ENCODE data around the gene ELF1. TPM values are rescaled to one million over a fixed set of nuclear protein-coding genes. Genes with fewer than 3 reads are reported as not detected.

The ELF1 gene
- total and polyA plus RNA-seq, 2 donors (not counting 3 experiments of a cell fraction or from before 2014, with no cell fraction given): 31.8 to 61.2 TPM

DNA sequence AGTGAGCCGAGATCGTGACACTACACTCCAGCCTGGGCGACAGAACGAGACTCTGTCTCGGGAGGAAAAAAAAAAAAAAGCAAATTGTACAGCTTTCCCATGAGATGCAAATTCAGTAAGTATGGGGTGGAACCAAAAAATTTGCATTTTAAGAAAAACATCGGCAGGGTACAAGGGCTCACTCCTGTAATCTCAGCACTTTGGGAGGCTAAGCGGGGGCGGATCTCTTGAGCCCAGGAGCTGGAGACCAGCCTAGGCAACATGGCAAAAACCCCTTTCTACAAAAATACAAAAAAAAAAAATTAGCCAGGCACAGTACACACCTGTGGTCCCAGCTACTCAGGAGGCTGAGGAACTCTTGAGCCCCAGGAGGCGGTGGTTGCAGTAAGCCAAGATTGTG lies 91.2 kb downstream of the ELF1 start:
- no peaks in the 10 kb centered on the region for H3K79me2 ChIP-seq (ENCODE audit: control insufficient read depth, insufficient read depth, low read length)
- H3K9ac ChIP-seq (replicated peaks; ENCODE audit: extremely low read depth, insufficient read depth, low read length): no peak overlapping the region
- no peak for DNase-seq (ENCODE audit: low read depth, low spot score)
- POLR2A ChIA-PET: no interaction called here
- FAIRE-seq: no peak
- BruUV-seq (replicated peaks): no TSS peak
- H3K4me2 ChIP-seq (ENCODE audit: insufficient read depth, low read length): no peak overlapping the region
- no peaks in the 10 kb centered on the region for H3K4me1 ChIP-seq (ENCODE audit: control insufficient read depth, extremely low read depth, insufficient read depth, low read length)
- no peaks in the 10 kb centered on the region for H3K27me3 ChIP-seq (ENCODE audit: control insufficient read depth in 2 of 2, insufficient read depth in 2 of 2, low read length in 2 of 2)
- intact Hi-C loops (cut with micrococcal nuclease): no loop called here
- CTCF ChIA-PET: no interaction called here
- no peak overlapping the region for H3K4me3 ChIP-seq (replicated peaks in 1 of 3; ENCODE audit: insufficient read depth in 1 of 3, low read depth in 1 of 3, low read length in 3 of 3)
- H3K9me1 ChIP-seq (replicated peaks; ENCODE audit: control insufficient read depth, extremely low read depth, insufficient read depth, low read length): no peaks in the 10 kb centered on the region
- H3K9me3 ChIP-seq (replicated peaks; ENCODE audit: control insufficient read depth, insufficient read depth, low read length): no peaks in the 10 kb centered on the region
- peaks cover 2 to 6% of the 10 kb centered on the region in 2 experiments for H3K36me3 ChIP-seq (ENCODE audit: control insufficient read depth in 2 of 2, extremely low read depth in 1 of 2, insufficient read depth in 2 of 2, low read length in 2 of 2)
- no peak overlapping the region for H2AFZ ChIP-seq (ENCODE audit: low read depth, low read length)
- dilution Hi-C loops (cut with MboI; ENCODE audit: extremely low pct_ligation_motif_present, low sequenced_read_pairs): no loop called here
- no peak overlapping the region for H3K27ac ChIP-seq (ENCODE audit: insufficient read depth, low read depth, low read length)
- no peak for TF ChIP-seq POLR2AphosphoS5 (IDR thresholded peaks at IDR 0.05; ENCODE audit: insufficient read depth, low read depth, low read length)
- TF ChIP-seq EZH2 (IDR thresholded peaks at IDR 0.05; ENCODE audit: borderline replicate concordance, low read depth, low read length, severe bottlenecking): no peak
- TF ChIP-seq CTCF (IDR thresholded peaks at IDR 0.05; ENCODE audit: extremely low read depth in 1 of 2, insufficient read depth in 1 of 2, low read depth in 1 of 2, low read length in 2 of 2): no peak
- TF ChIP-seq GATA2 (IDR thresholded peaks at IDR 0.05; ENCODE audit: insufficient read depth, insufficient read length, low read depth, low read length): no peak
- TF ChIP-seq MYC (IDR thresholded peaks at IDR 0.05; ENCODE audit: low read depth, low read length): no peak
- no peak for TF ChIP-seq MAX (IDR thresholded peaks at IDR 0.05; ENCODE audit: insufficient read depth, insufficient read length)
- TF ChIP-seq FOS (IDR thresholded peaks at IDR 0.05; ENCODE audit: borderline replicate concordance, insufficient read depth, low read length): no peak
- TF ChIP-seq POLR2A (IDR thresholded peaks at IDR 0.05; ENCODE audit: low read depth, low read length): no peak
- no peak for TF ChIP-seq JUN (IDR thresholded peaks at IDR 0.05; ENCODE audit: borderline replicate concordance, insufficient read depth, insufficient read length, low read depth)
- no peaks in the 10 kb centered on the region for H4K20me1 ChIP-seq (replicated peaks; ENCODE audit: control insufficient read depth, extremely low read depth, insufficient read depth, low read length)
